H1 (cell line): ENCODE results near the gene RERE. TPM values are rescaled to one million over a fixed set of nuclear protein-coding genes. Genes with fewer than 3 reads are reported as not detected.

Experiments
- CTCF ChIA-PET: fragments of 300-600 bp; sonication (Branson Sonifier 250); formaldehyde crosslinking; loops from one replicate; lab custom pipeline; 2021; ENCODE audit not compliant: partially characterized antibody; lab: Charles Lee
- POLR2A ChIA-PET: fragments of 300-600 bp; sonication (Branson Sonifier 250); formaldehyde crosslinking; loops from one replicate; lab custom pipeline; 2021; ENCODE audit warnings: inconsistent platforms; ENCODE audit not compliant: partially characterized antibody; lab: Charles Lee
- DNase-seq, 2 experiments: peaks; one replicate each; pipeline versions ENCODE4 v3.0.0 to v3.0.0-alpha.2; 2010 to 2022; ENCODE audit warnings: low spot score in 2 of 2, low read depth in 1 of 2, mixed read lengths in 1 of 2
- FAIRE-seq: peaks from 2 replicates; lab custom pipeline; 2011; peaks lifted over from hg19 to GRCh38; lab: Jason Lieb, UNC
- H2AFZ ChIP-seq: 2 replicates; pipeline ENCODE4 v1.8.1; 2012; ENCODE audit warnings: low read length, inconsistent platforms
- H2AK5ac ChIP-seq: 2 replicates; pipeline ENCODE4 v1.6.1; 2013; ENCODE audit warnings: low read depth, low read length
- H2BK120ac ChIP-seq: replicated peaks from 2 replicates; pipeline ENCODE3; 2013; ENCODE audit warnings: low read depth, low read length, inconsistent platforms
- H2BK12ac ChIP-seq: 2 replicates; pipeline ENCODE4 v1.6.1; 2013; ENCODE audit warnings: low read depth, low read length
- H2BK15ac ChIP-seq: 2 replicates; pipeline ENCODE4 v1.6.1; 2013; ENCODE audit warnings: low read length
- H2BK20ac ChIP-seq: 2 replicates; pipeline ENCODE4 v1.6.1; 2013; ENCODE audit warnings: low read length
- H2BK5ac ChIP-seq: 2 replicates; pipeline ENCODE4 v1.6.1; 2013; ENCODE audit warnings: low read depth, low read length
- H3K14ac ChIP-seq: 2 replicates; pipeline ENCODE4 v1.6.1; 2013; ENCODE audit warnings: inconsistent platforms; ENCODE audit not compliant: insufficient read length
- H3K18ac ChIP-seq: 2 replicates; pipeline ENCODE4 v1.6.1; 2013; ENCODE audit warnings: low read length; ENCODE audit errors: extremely low read depth
- H3K23ac ChIP-seq: 2 replicates; pipeline ENCODE4 v1.6.1; 2013; ENCODE audit warnings: inconsistent platforms; ENCODE audit not compliant: insufficient read length
- H3K23me2 ChIP-seq: 2 replicates; pipeline ENCODE4 v1.6.1; 2013; ENCODE audit warnings: low read depth, low read length
- H3K27ac ChIP-seq: 2 replicates; pipeline ENCODE4 v1.6.1; 2011; ENCODE audit warnings: low read depth, low read length, inconsistent platforms
- H3K27me3 ChIP-seq, 4 experiments: replicated peaks in 1 of 4; 1 replicate in 1 of 4; 2 replicates in 3 of 4; pipeline versions ENCODE4 v1.6.1 to v1.8.1; 2011 to 2013; ENCODE audit warnings: low read length in 3 of 4, mild to moderate bottlenecking in 3 of 4, inconsistent platforms in 2 of 4, mixed read lengths in 2 of 4, moderate library complexity in 1 of 4; ENCODE audit not compliant: control insufficient read depth in 3 of 4, insufficient read depth in 3 of 4; ENCODE audit errors: extremely low read depth in 1 of 4
- H3K36me3 ChIP-seq, 4 experiments: 2 replicates each; pipeline versions ENCODE4 v1.6.1 to v1.8.1; 2011 to 2013; ENCODE audit warnings: mild to moderate bottlenecking in 4 of 4, low read length in 3 of 4, moderate library complexity in 2 of 4, control low read depth in 1 of 4, inconsistent platforms in 1 of 4; ENCODE audit not compliant: insufficient read depth in 4 of 4, control insufficient read depth in 2 of 4
- H3K4ac ChIP-seq: replicated peaks from 2 replicates; pipeline ENCODE3; 2013; ENCODE audit warnings: low read length, low read depth, mixed read lengths, inconsistent platforms; ENCODE audit not compliant: insufficient read length
- H3K4me1 ChIP-seq, 4 experiments: replicated peaks in 1 of 4; 1 replicate in 1 of 4; 2 replicates in 3 of 4; pipeline versions ENCODE4 v1.6.1 to v1.8.1; 2011 to 2013; ENCODE audit warnings: low read length in 3 of 4, inconsistent platforms in 2 of 4, mixed read lengths in 1 of 4; ENCODE audit not compliant: insufficient read depth in 4 of 4, control insufficient read depth in 3 of 4
- H3K4me2 ChIP-seq, 2 experiments: 2 replicates each; pipeline versions ENCODE4 v1.6.1 to v1.8.1; 2011 to 2013; ENCODE audit warnings: low read depth in 2 of 2, low read length in 2 of 2, control low read depth in 1 of 2, inconsistent platforms in 1 of 2, mild to moderate bottlenecking in 1 of 2; ENCODE audit not compliant: insufficient read depth in 1 of 2
- H3K4me3 ChIP-seq, 4 experiments: fragments of 200-600, 300-600 bp in 1 of 4; sonication (generic), shearing (Covaris generic), sonication (Bioruptor Twin) in 1 of 4; 2 replicates each; pipeline versions ENCODE4 v1.5.1 to v1.8.1; 2011 to 2016; ENCODE audit warnings: low read length in 4 of 4, low read depth in 3 of 4, control low read depth in 2 of 4, inconsistent platforms in 2 of 4, mild to moderate bottlenecking in 2 of 4, mixed read lengths in 1 of 4, moderate library complexity in 1 of 4; ENCODE audit not compliant: insufficient read depth in 2 of 4; ENCODE audit errors: extremely low read depth in 1 of 4
- H3K56ac ChIP-seq: replicated peaks from 2 replicates; pipeline ENCODE3; 2013; ENCODE audit warnings: low read depth, mild to moderate bottlenecking, mixed read lengths, low read length, inconsistent platforms; ENCODE audit not compliant: insufficient read length
- H3K79me1 ChIP-seq: 2 replicates; pipeline ENCODE4 v1.6.1; 2013; ENCODE audit warnings: low read depth, low read length, control low read depth
- H3K79me2 ChIP-seq, 2 experiments: 2 replicates each; pipeline versions ENCODE4 v1.6.1 to v1.8.1; 2012 to 2013; ENCODE audit warnings: low read length in 2 of 2, mild to moderate bottlenecking in 2 of 2, inconsistent platforms in 1 of 2; ENCODE audit not compliant: insufficient read depth in 2 of 2, control insufficient read depth in 1 of 2
- H3K9ac ChIP-seq, 4 experiments: replicated peaks in 1 of 4; 1 replicate in 1 of 4; 2 replicates in 3 of 4; pipeline versions ENCODE4 v1.6.1 to v1.8.1; 2011 to 2013; ENCODE audit warnings: low read depth in 3 of 4, low read length in 3 of 4, control low read depth in 2 of 4, mild to moderate bottlenecking in 2 of 4, moderate library complexity in 2 of 4, inconsistent platforms in 1 of 4; ENCODE audit errors: extremely low read depth in 1 of 4
- H3K9me3 ChIP-seq, 2 experiments: 2 replicates each; pipeline versions ENCODE4 v1.6.1 to v1.8.1; 2012 to 2013; ENCODE audit warnings: mild to moderate bottlenecking in 2 of 2, moderate library complexity in 2 of 2, control low read depth in 1 of 2, inconsistent platforms in 1 of 2, low read depth in 1 of 2, low read length in 1 of 2, mixed read lengths in 1 of 2; ENCODE audit not compliant: insufficient read depth in 2 of 2
- H4K20me1 ChIP-seq, 2 experiments: replicated peaks in 1 of 2; 2 replicates each; pipeline versions ENCODE3 to v1.8.1; 2011 to 2013; ENCODE audit warnings: inconsistent platforms in 2 of 2, low read length in 2 of 2, mild to moderate bottlenecking in 1 of 2; ENCODE audit not compliant: insufficient read depth in 2 of 2, control insufficient read depth in 1 of 2
- H4K5ac ChIP-seq: 2 replicates; pipeline ENCODE4 v1.6.1; 2013; ENCODE audit warnings: low read length, low read depth, mixed read lengths, inconsistent platforms; ENCODE audit not compliant: insufficient read length
- H4K8ac ChIP-seq: 2 replicates; pipeline ENCODE4 v1.8.0; 2013; ENCODE audit warnings: mild to moderate bottlenecking, moderate library complexity, low read length, inconsistent platforms; ENCODE audit not compliant: insufficient read depth; ENCODE audit errors: extremely low read depth
- H4K91ac ChIP-seq: replicated peaks from 2 replicates; pipeline ENCODE3; 2013; ENCODE audit warnings: low read length, mixed read lengths, inconsistent platforms; ENCODE audit not compliant: insufficient read length
- BACH1 ChIP-seq: IDR thresholded peaks from 2 replicates; pipeline ENCODE4 v1.6.1; 2012; ENCODE audit warnings: low read length, improper control_type of control experiment
- GABPA ChIP-seq: IDR thresholded peaks from 2 replicates; pipeline ENCODE4 v1.6.1; 2011; ENCODE audit warnings: mild to moderate bottlenecking, low read length, moderate library complexity, borderline replicate concordance; ENCODE audit not compliant: insufficient read depth
- JUND ChIP-seq: IDR thresholded peaks from 2 replicates; pipeline ENCODE4 v1.6.1; 2011; ENCODE audit warnings: mild to moderate bottlenecking, improper control_type of control experiment, low read length
- PHF8 ChIP-seq: fragments of 200-600 bp; sonication (generic); conservative IDR thresholded peaks from 2 replicates; pipeline ENCODE4 v1.7.1; 2012; ENCODE audit warnings: low read depth, mild to moderate bottlenecking, inconsistent platforms, low read length, moderate library complexity
- POLR2A ChIP-seq, 2 experiments: IDR thresholded peaks; 1 replicate in 1 of 2; 2 replicates in 1 of 2; pipeline ENCODE4 v1.6.1; 2011; ENCODE audit warnings: low read depth in 2 of 2, low read length in 2 of 2, mild to moderate bottlenecking in 2 of 2; ENCODE audit errors: control extremely low read depth in 1 of 2
- RNF2 ChIP-seq: fragments of 200-900, 300-1000 bp; sonication (generic); IDR thresholded peaks from 2 replicates; pipeline ENCODE4 v1.7.1; 2016; ENCODE audit warnings: borderline replicate concordance, low read depth, mild to moderate bottlenecking, antibody characterized with exemption, low read length; ENCODE audit not compliant: poor library complexity, severe bottlenecking; ENCODE audit errors: missing control alignments
- SAP30 ChIP-seq: fragments of 300-600 bp; sonication (generic); IDR thresholded peaks from 2 replicates; pipeline ENCODE4 v1.7.1; 2012; ENCODE audit warnings: low read length, moderate library complexity, mild to moderate bottlenecking, inconsistent platforms; ENCODE audit not compliant: insufficient read depth, insufficient replicate concordance
- SIN3A ChIP-seq, 2 experiments: IDR thresholded peaks in 1 of 2; conservative IDR thresholded peaks in 1 of 2; 2 replicates each; pipeline ENCODE4 v1.6.1; 2011 to 2012; ENCODE audit warnings: low read length in 2 of 2, improper control_type of control experiment in 1 of 2, low read depth in 1 of 2, mild to moderate bottlenecking in 1 of 2
- SUZ12 ChIP-seq: fragments of 200-600 bp; sonication (generic); IDR thresholded peaks from 2 replicates; pipeline ENCODE4 v1.6.1; 2012; ENCODE audit warnings: mild to moderate bottlenecking, inconsistent platforms, low read length, moderate library complexity, mixed read lengths
- TBP ChIP-seq: IDR thresholded peaks from 2 replicates; pipeline ENCODE4 v1.6.1; 2011; ENCODE audit warnings: low read depth, low read length, improper control_type of control experiment
- TEAD4 ChIP-seq: IDR thresholded peaks from 2 replicates; pipeline ENCODE4 v1.6.1; 2012; ENCODE audit warnings: low read depth, low read length, inconsistent platforms, mixed read lengths
- WGBS, 2 experiments: shearing (Covaris generic) in 1 of 2; methylation state at CpG; one replicate each; pipeline versions ENCODE4 v1.1.6 to v1.1.7; 2013 to 2015; ENCODE audit warnings: low lambda C conversion rate in 2 of 2, mixed read lengths in 2 of 2, inconsistent platforms in 1 of 2, low coverage in 1 of 2, missing lambda C conversion rate in 1 of 2; ENCODE audit not compliant: insufficient replicate concordance in 2 of 2, insufficient coverage in 1 of 2, insufficient read length in 1 of 2; ENCODE audit errors: extremely low coverage in 1 of 2, missing lambda C conversion rate in 1 of 2; 5-methylcytosine and 5-hydroxymethylcytosine counted together
- polyA plus RNA-seq, 7 experiments: library from polyadenylated mRNA; depleted of rRNA in 3 of 7; stranded (reverse) in 5 of 7; unstranded in 2 of 7; fragments of >200 nt in 5 of 7; fragments of 200-250 nt in 2 of 7; gene quantifications; 1 replicate in 5 of 7; 2 replicates in 1 of 7; 4 replicates in 1 of 7; pipeline versions ENCODE4 v1.2.1 to v1.2.3, GENCODE V29; 2011 to 2013; ENCODE audit warnings: missing spikeins in 2 of 7, mixed read lengths in 2 of 7
- total RNA-seq: library from RNA; stranded (reverse); fragmentation: NEBNext Ultra II Directional; extraction: Animal tissue kit (Norgen Biotek cat#: 25700); gene quantifications from 2 replicates; pipeline ENCODE4 v1.2.1, GENCODE V29; 2021

The RERE gene
- total and polyA plus RNA-seq, 2 of the 8 experiments (the other 6 are each of a cell fraction or from before 2014, with no cell fraction given): 15.3 to 142 TPM

DNA sequence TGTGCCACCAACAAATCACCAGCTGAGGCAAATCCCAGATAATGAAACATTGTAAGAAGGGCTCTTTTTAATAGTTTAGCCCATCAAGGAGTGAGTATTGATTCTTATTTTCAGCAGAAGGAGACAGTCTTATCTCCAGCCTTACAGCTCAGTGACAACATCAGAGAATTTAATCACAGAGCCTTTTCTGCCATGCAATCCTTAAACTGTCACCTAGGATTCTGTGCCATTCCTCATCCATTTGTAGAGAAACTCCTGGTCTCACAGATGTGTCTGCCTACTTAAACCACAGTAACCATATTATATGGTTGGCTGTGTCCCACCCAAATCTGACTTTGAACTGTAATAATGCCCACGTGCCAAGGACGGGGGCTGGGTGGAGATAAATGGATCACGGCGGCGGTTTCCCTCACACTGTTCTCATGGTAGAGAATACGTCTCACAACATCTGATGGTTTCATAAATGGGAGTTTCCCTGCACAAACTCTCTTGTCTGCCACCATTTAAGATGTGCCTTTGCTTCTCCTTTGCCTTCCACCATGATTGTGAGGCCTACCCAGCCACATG lies 217.7 kb downstream of the RERE start:
- no peak overlapping the region for H3K18ac ChIP-seq
- no peak overlapping the region for H3K23ac ChIP-seq
- H2BK5ac ChIP-seq: no peak overlapping the region
- no peaks in the 10 kb centered on the region; the same call in 1 of the 2 replicates for H3K23me2 ChIP-seq
- H4K91ac ChIP-seq: no peak overlapping the region
- H3K9ac ChIP-seq: no peak overlapping the region
- no peak overlapping the region for H3K4me3 ChIP-seq
- 98% methylated on average over 6 of the region's 6 CpGs; no CpG with 5 or more reads in 1 of the 2 experiments for WGBS, 2 experiments
- H2BK12ac ChIP-seq: no peak overlapping the region
- H3K27me3 ChIP-seq: no peaks in the 10 kb centered on the region
- ChIA-PET CTCF (interaction anchor here (3.9 kb wide), 1 partner anchor 12 kb away, joined by 16 read pairs; no protein-coding TSS in a partner anchor), POLR2A (interaction anchor here (2.2 kb wide), 1 partner anchor 12 kb away, joined by 7 read pairs; no protein-coding TSS in a partner anchor)
- H4K5ac ChIP-seq: no peak overlapping the region
- H3K27ac ChIP-seq: no peak overlapping the region
- H3K4ac ChIP-seq: no peak overlapping the region
- H2AK5ac ChIP-seq: no peak overlapping the region
- no peak overlapping the region for H3K56ac ChIP-seq
- H2BK15ac ChIP-seq: no peak overlapping the region
- H2BK20ac ChIP-seq: no peak overlapping the region
- H3K79me2 ChIP-seq: peaks cover 6 to 93% of the 10 kb centered on the region in 2 experiments; a peak in 3 of 4 replicates
- H3K4me2 ChIP-seq: no peak overlapping the region
- no peak for DNase-seq
- peaks cover 8 to 18% of the 10 kb centered on the region in 2 experiments for H4K20me1 ChIP-seq
- no peak overlapping the region for H2AFZ ChIP-seq
- H3K36me3 ChIP-seq: 0 out of 8 replicates have a peak, but pooled peaks cover 0 to 7% (median 0%) of the 10 kb centered on the region in 4 experiments
- no peak overlapping the region for H4K8ac ChIP-seq
- no peak for FAIRE-seq
- no peak overlapping the region for H3K14ac ChIP-seq
- peaks cover 0 to 11% (median 4%) of the 10 kb centered on the region in 4 experiments; a peak in 3 of 7 replicates for H3K4me1 ChIP-seq
- H2BK120ac ChIP-seq: no peak overlapping the region
- H3K79me1 ChIP-seq: peaks cover 8% of the 10 kb centered on the region; the same call in 1 of the 2 replicates
- H3K9me3 ChIP-seq: no peaks in the 10 kb centered on the region
- TF ChIP-seq GABPA (no peak), TEAD4 (no peak), JUND (no peak), BACH1 (no peak), SUZ12 (no peak), PHF8 (no peak), SIN3A (conservative IDR thresholded peaks at IDR 0.05 in 1 of 2, IDR thresholded peaks at IDR 0.05 in 1 of 2; ENCODE audit: low read depth in 1 of 2, low read length in 2 of 2) (no peak), POLR2A (IDR thresholded peaks at IDR 0.05; ENCODE audit: control extremely low read depth in 1 of 2, low read depth in 2 of 2, low read length in 2 of 2) (no peak), TBP (no peak), SAP30 (no peak), RNF2 (no peak)
